Cardiac muscle cell (in vitro differentiated cells and primary cell): ENCODE results near the gene CABP7. TPM values are rescaled to one million over a fixed set of nuclear protein-coding genes. Genes with fewer than 3 reads are reported as not detected.
A peak's percentile ranks its signal among the peaks of the same experiment; 100 is the strongest.

ENCODE experiments used
- DNase-seq, 2 donors: peaks; one replicate each; pipeline versions ENCODE4 v3.0.0 to v3.0.0-alpha.2; 2010 to 2017; ENCODE audit warnings: low read depth in 1 of 2, low spot score in 1 of 2
- H3K27ac ChIP-seq: fragments of 200-600 bp; sonication (generic); 2 replicates; pipeline ENCODE4 v1.5.1; 2016
- H3K27me3 ChIP-seq: fragments of 200-600 bp; sonication (generic); 2 replicates; pipeline ENCODE4 v1.6.0; 2016; ENCODE audit warnings: control low read depth
- H3K36me3 ChIP-seq: fragments of 200-600 bp; sonication (generic); 2 replicates; pipeline ENCODE4 v1.5.1; 2016; ENCODE audit warnings: control low read depth
- H3K4me1 ChIP-seq: fragments of 200-600 bp; sonication (generic); 2 replicates; pipeline ENCODE4 v1.8.1; 2017; ENCODE audit warnings: low read depth, mild to moderate bottlenecking, mixed run types
- H3K4me3 ChIP-seq: fragments of 200-600 bp; sonication (generic); 2 replicates; pipeline ENCODE4 v1.5.1; 2016; ENCODE audit warnings: mild to moderate bottlenecking
- H3K9me3 ChIP-seq: fragments of 200-600 bp; sonication (generic); 2 replicates; pipeline ENCODE4 v1.5.1; 2017; ENCODE audit warnings: low read depth, mild to moderate bottlenecking, control low read depth
- polyA plus RNA-seq: library from polyadenylated mRNA; unstranded; fragments of >200 nt; fragmentation: Nextera tagmentation; extraction: Ambion mirVana; gene quantifications from 2 replicates; pipeline ENCODE4 v1.2.1, GENCODE V29; 2016
- total RNA-seq: library from RNA; depleted of rRNA; stranded (reverse); fragments of >200 nt; gene quantifications from 2 replicates; pipeline ENCODE4 v1.2.3, GENCODE V29; 2016
- TF ChIP-seq, protein P1 (sequence below): IDR thresholded peaks from 2 replicates; pipeline ENCODE4 v1.5.1; 2012; ENCODE audit warnings: low read depth, mild to moderate bottlenecking, low read length

CABP7 gene
- total and polyA plus RNA-seq, 2 experiments from 2014 or later = 0.11 TPM; not detected in 1

DNA sequence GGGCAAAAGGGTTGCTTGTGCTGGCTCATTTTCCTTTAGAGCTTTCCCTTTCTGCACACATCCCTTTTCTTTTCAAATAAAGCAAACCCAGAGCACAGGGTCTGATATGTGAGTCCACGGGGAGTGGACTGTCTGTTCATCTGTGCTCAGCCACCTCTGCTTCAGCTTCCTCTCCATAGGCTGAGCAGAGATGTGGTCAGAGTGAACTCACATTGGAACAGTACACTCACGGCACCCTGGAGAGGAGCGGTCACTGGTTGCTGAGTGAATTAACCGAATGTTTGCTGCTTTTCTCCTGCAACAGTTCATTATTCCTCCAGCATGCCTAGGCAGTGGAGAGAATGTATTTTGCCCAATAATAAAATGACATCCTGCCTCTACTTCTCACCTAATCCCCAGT is 36.3 kb upstream of the CABP7 start:
- Histone ChIP-seq H3K9me3 (no peaks in the 10 kb centered on the region), H3K27ac (no peak overlapping the region), H3K4me3 (no peak overlapping the region), H3K36me3 (peaks cover 20% of the 10 kb centered on the region), H3K4me1 (no peaks in the 10 kb centered on the region), H3K27me3 (no peaks in the 10 kb centered on the region)
- TF ChIP-seq, protein P1, sequence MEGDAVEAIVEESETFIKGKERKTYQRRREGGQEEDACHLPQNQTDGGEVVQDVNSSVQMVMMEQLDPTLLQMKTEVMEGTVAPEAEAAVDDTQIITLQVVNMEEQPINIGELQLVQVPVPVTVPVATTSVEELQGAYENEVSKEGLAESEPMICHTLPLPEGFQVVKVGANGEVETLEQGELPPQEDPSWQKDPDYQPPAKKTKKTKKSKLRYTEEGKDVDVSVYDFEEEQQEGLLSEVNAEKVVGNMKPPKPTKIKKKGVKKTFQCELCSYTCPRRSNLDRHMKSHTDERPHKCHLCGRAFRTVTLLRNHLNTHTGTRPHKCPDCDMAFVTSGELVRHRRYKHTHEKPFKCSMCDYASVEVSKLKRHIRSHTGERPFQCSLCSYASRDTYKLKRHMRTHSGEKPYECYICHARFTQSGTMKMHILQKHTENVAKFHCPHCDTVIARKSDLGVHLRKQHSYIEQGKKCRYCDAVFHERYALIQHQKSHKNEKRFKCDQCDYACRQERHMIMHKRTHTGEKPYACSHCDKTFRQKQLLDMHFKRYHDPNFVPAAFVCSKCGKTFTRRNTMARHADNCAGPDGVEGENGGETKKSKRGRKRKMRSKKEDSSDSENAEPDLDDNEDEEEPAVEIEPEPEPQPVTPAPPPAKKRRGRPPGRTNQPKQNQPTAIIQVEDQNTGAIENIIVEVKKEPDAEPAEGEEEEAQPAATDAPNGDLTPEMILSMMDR = no peak
- no peak for DNase-seq

DNA sequence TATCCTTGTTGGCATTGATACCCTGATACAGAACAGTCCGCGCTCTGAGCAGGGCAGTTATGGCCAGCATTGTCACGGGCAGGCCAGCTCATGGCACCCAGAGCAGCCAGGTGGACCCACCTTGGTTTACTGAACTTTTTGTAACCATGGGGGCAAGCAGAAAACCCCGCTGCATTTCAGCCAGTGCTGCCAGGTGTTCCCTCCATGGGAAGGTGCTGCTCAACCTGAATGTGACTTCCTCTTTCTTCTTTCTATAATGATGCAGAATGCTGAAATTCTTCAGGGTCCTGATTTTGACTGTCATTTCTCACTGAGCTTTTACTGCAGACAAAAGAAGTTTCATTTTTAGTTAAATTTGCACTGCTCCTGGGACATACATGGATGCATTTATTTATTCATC is 35.6 kb upstream of the CABP7 start:
- Histone ChIP-seq H3K27me3 (no peaks in the 10 kb centered on the region), H3K4me3 (no peak overlapping the region), H3K9me3 (no peaks in the 10 kb centered on the region), H3K36me3 (peaks cover 15% of the 10 kb centered on the region), H3K4me1 (peaks cover 2% of the 10 kb centered on the region), H3K27ac (no peak overlapping the region)
- TF ChIP-seq, protein P1 = no peak
- DNase-seq = no peak

DNA sequence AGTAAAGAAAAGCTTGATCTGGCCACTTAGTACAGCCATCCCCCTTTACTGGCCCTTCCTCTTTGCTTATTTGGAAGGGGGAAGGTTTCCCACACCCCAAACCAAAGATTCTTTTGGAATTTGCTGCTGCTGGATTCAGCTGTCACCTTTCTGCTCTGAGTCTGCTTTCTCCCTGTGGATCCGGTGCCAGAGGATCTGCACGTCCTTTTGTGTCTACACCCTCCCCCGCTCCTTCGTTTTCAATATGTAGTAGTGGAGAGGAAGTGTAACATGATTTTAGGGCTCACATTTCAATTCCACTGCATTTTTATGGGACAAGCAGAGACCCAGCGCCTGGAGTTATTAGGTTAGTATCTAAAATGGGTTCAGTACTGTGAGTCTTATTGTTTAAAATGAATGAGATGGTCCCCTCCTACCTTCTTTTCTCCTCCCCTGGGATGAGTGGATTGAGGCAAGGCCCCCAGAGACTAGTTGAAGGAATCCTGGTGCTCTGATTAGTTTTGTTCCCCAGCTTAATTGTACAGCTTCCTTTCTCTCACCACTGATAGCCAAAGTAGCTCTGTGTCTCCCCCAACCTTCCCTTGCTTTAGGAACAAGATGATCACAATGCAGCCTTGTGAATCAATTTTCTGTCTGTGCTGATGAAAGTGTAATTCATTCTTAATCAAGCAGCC is 30.5 kb upstream of the CABP7 start:
- Histone ChIP-seq H3K27ac (peak overlapping the region; percentile 3), H3K4me1 (peaks cover 4% of the 10 kb centered on the region)
- no peak for DNase-seq

DNA sequence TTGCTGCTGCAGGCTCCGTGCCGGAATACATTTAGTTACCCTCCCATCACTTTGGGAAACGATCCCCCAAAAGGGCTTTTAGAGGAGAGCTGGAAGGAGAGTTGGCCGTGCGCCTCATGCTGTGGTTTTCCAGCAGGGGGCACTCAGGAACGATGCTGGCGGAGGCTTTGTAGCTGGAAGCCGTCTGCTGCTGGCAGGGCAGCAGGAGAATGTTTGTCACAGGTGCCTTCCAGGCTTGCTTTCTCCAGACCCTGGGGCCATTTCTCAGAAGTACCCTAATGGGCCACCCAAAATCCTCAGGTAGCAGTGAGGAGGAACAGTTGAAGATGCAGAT is 30.0 kb upstream of the CABP7 start:
- TF ChIP-seq, protein P1 = peak; percentile 83
- peak; percentile 67 to 75 for DNase-seq
- H3K27ac ChIP-seq = no peak overlapping the region
- H3K4me3 ChIP-seq = no peak overlapping the region
- H3K4me1 ChIP-seq = peaks cover 4% of the 10 kb centered on the region
- H3K27me3 ChIP-seq = no peaks in the 10 kb centered on the region
- H3K9me3 ChIP-seq = no peaks in the 10 kb centered on the region
- H3K36me3 ChIP-seq = no peaks in the 10 kb centered on the region

More for the DNA sequence above, 30.5 kb upstream of the CABP7 start:
- H3K9me3 ChIP-seq = no peaks in the 10 kb centered on the region
- no peaks in the 10 kb centered on the region for H3K36me3 ChIP-seq
- TF ChIP-seq, protein P1 = no peak
- no peaks in the 10 kb centered on the region for H3K27me3 ChIP-seq
- H3K4me3 ChIP-seq = no peak overlapping the region

DNA sequence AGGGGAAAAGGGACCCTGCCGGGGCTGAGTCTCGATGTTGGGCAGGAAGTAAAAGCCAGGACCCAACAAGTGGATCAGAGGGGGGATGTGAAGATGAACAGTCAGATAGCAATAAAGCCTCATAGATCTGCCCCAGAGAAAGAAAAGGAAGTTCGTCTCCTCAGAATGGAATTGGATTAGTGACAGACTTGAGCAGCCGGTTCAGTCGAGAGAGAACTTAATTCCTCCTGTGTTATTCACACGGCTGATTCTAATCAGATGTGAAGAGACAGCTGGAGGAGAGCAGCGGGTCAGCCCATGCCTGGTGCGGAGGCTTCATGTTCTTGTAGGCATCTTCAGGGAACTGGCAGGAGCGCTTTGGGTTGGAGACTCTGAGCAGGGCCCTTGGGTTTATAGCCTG is 29.3 kb upstream of the CABP7 start:
- TF ChIP-seq, protein P1 = no peak
- H3K27me3 ChIP-seq = no peaks in the 10 kb centered on the region
- no peak overlapping the region for H3K4me3 ChIP-seq
- no peak for DNase-seq
- no peaks in the 10 kb centered on the region for H3K9me3 ChIP-seq
- H3K27ac ChIP-seq = no peak overlapping the region
- H3K4me1 ChIP-seq = peaks cover 4% of the 10 kb centered on the region
- no peaks in the 10 kb centered on the region for H3K36me3 ChIP-seq
